A549 (cell line): Measurements from ENCODE around the gene RTL5. TPM values are rescaled to one million over a fixed set of nuclear protein-coding genes. Genes with fewer than 3 reads are reported as not detected.

Source experiments
- ATAC-seq, 2 experiments: fragments of 200-7000 bp in 1 of 2; fragments of >200 bp in 1 of 2; cut with Nextera tagmentation in 1 of 2; cut with Tn5 transposase in 1 of 2; 3 replicates each; pipeline versions ENCODE4 v1.8.0 to v1.9.1; 2018 to 2020; ENCODE audit warnings: mild to moderate bottlenecking in 1 of 2, moderate library complexity in 1 of 2
- CTCF ChIA-PET: fragments of 300-600 bp; sonication (Branson Sonifier 250); formaldehyde crosslinking; extraction: SDS; loops from one replicate; lab custom pipeline; 2021; ENCODE audit warnings: antibody characterized with exemption, inconsistent platforms; lab: Yijun Ruan, JAX
- POLR2A ChIA-PET: fragments of 350-600 bp; formaldehyde crosslinking; extraction: SDS; loops from one replicate; lab custom pipeline; 2021; ENCODE audit warnings: antibody characterized with exemption, inconsistent platforms; lab: Yijun Ruan, JAX
- DNase-seq, 2 experiments: peaks; one replicate each; pipeline versions ENCODE4 v3.0.0 to v3.0.0-alpha.2; 2011 to 2016; ENCODE audit warnings: low read depth in 1 of 2, low spot score in 1 of 2
- FAIRE-seq: peaks from 2 replicates; lab custom pipeline; 2011; peaks lifted over from hg19 to GRCh38; lab: Jason Lieb, UNC
- H3K27ac ChIP-seq, 2 experiments: fragments of >200 bp; sonication (Bioruptor Twin); formaldehyde crosslinking; 3 replicates each; pipeline ENCODE4 v1.5.1; 2016 to 2017
- H3K4me1 ChIP-seq: fragments of >200 bp; sonication (Bioruptor Twin); formaldehyde crosslinking; 3 replicates; pipeline ENCODE4 v1.6.1; 2016
- H3K4me2 ChIP-seq: fragments of >200 bp; sonication (Bioruptor Twin); formaldehyde crosslinking; 3 replicates; pipeline ENCODE4 v1.6.1; 2016
- H3K4me3 ChIP-seq: fragments of >200 bp; sonication (Bioruptor Twin); formaldehyde crosslinking; 3 replicates; pipeline ENCODE4 v1.5.1; 2016
- H3K9me3 ChIP-seq: fragments of >200 bp; sonication (Bioruptor Twin); formaldehyde crosslinking; 3 replicates; pipeline ENCODE4 v1.6.1; 2016
- BCL3 ChIP-seq: fragments of >200 bp; sonication (Bioruptor Twin); formaldehyde crosslinking; IDR thresholded peaks from 3 replicates; pipeline ENCODE4 v1.6.1; 2016
- BHLHE40 ChIP-seq: IDR thresholded peaks from 2 replicates; pipeline ENCODE4 v1.6.1; 2012; ENCODE audit warnings: low read depth, low read length, inconsistent platforms
- CHD2 ChIP-seq: fragments of 150-350 bp; IDR thresholded peaks from 2 replicates; pipeline ENCODE4 v1.6.1; 2014; ENCODE audit warnings: low read length; ENCODE audit not compliant: partially characterized antibody
- E2F6 ChIP-seq: IDR thresholded peaks from 2 replicates; pipeline ENCODE4 v1.6.1; 2012; ENCODE audit warnings: low read depth, borderline replicate concordance
- EHMT2 ChIP-seq: fragments of 200-600 bp; sonication (generic); IDR thresholded peaks from 2 replicates; pipeline ENCODE4 v1.6.1; 2016; ENCODE audit warnings: antibody characterized with exemption, low read depth, mild to moderate bottlenecking, moderate library complexity
- HES2 ChIP-seq: fragments of >200 bp; sonication (Bioruptor Twin); formaldehyde crosslinking; IDR thresholded peaks from 2 replicates; pipeline ENCODE4 v1.6.1; 2016
- HEYL ChIP-seq: fragments of 250-450 bp; sonication (Bioruptor Pico); IDR thresholded peaks from 2 replicates; pipeline ENCODE4 v1.8.0; 2021; ENCODE audit warnings: mild to moderate bottlenecking, moderate library complexity
- HOXB13 ChIP-seq: fragments of 250-450 bp; sonication (Bioruptor Pico); IDR thresholded peaks from 2 replicates; pipeline ENCODE4 v1.5.0; 2020; ENCODE audit warnings: low read depth, mild to moderate bottlenecking, moderate library complexity
- HOXB5 ChIP-seq: fragments of 250-450 bp; sonication (Bioruptor Pico); IDR thresholded peaks from 2 replicates; pipeline ENCODE4 v1.5.0; 2020; ENCODE audit warnings: mild to moderate bottlenecking, moderate library complexity
- JUN ChIP-seq, 2 experiments: fragments of >200 bp; sonication (Bioruptor Twin); formaldehyde crosslinking; IDR thresholded peaks; 2 replicates in 1 of 2; 3 replicates in 1 of 2; pipeline ENCODE4 v1.6.1; 2016 to 2017
- KDM1A ChIP-seq: fragments of 200-600 bp; sonication (generic); IDR thresholded peaks from 2 replicates; pipeline ENCODE4 v1.6.1; 2016; ENCODE audit warnings: low read depth, mild to moderate bottlenecking
- KDM5A ChIP-seq: fragments of 200-600 bp; sonication (generic); IDR thresholded peaks from 2 replicates; pipeline ENCODE4 v1.6.1; 2016; ENCODE audit warnings: antibody characterized with exemption, mild to moderate bottlenecking
- MAX ChIP-seq: IDR thresholded peaks from 2 replicates; pipeline ENCODE4 v1.6.1; 2012
- NFE2L2 ChIP-seq: fragments of 150-350 bp; conservative IDR thresholded peaks from 2 replicates; pipeline ENCODE4 v1.6.1; 2014; ENCODE audit warnings: low read length
- NPAS2 ChIP-seq: fragments of 250-450 bp; sonication (Bioruptor Pico); IDR thresholded peaks from 2 replicates; pipeline ENCODE4 v1.8.0; 2022; ENCODE audit warnings: mild to moderate bottlenecking, moderate library complexity, borderline replicate concordance
- NR3C1 ChIP-seq: fragments of >200 bp; sonication (Bioruptor Twin); formaldehyde crosslinking; IDR thresholded peaks from 3 replicates; pipeline ENCODE4 v1.6.1; 2017
- PHF8 ChIP-seq: fragments of 200-600 bp; sonication (generic); IDR thresholded peaks from 2 replicates; pipeline ENCODE4 v1.6.1; 2016; ENCODE audit warnings: low read depth, mild to moderate bottlenecking, antibody characterized with exemption, moderate library complexity, borderline replicate concordance
- POLR2AphosphoS2 ChIP-seq: conservative IDR thresholded peaks from 2 replicates; pipeline ENCODE4 v1.6.1; 2012; ENCODE audit warnings: low read length, improper control_type of control experiment, inconsistent platforms
- RARB ChIP-seq: fragments of 250-450 bp; sonication (Bioruptor Pico); IDR thresholded peaks from 2 replicates; pipeline ENCODE4 v1.8.0; 2021; ENCODE audit warnings: mild to moderate bottlenecking, moderate library complexity
- SMC3 ChIP-seq: fragments of >200 bp; sonication (Bioruptor Twin); formaldehyde crosslinking; IDR thresholded peaks from 3 replicates; pipeline ENCODE4 v1.6.1; 2018; ENCODE audit warnings: inconsistent platforms
- TP53 ChIP-seq: fragments of 250-450 bp; sonication (Bioruptor Pico); IDR thresholded peaks from 2 replicates; pipeline ENCODE4 v1.5.0; 2021; ENCODE audit warnings: mild to moderate bottlenecking, moderate library complexity
- ZC3H11A ChIP-seq: fragments of 450-650 bp; IDR thresholded peaks from 2 replicates; pipeline ENCODE4 v1.6.1; 2014; ENCODE audit warnings: antibody characterized with exemption, mild to moderate bottlenecking
- ZNF302 ChIP-seq: fragments of 250-450 bp; sonication (Bioruptor Pico); IDR thresholded peaks from 2 replicates; pipeline ENCODE4 v1.9.0; 2021; ENCODE audit warnings: inconsistent platforms, mild to moderate bottlenecking, moderate library complexity
- WGBS: methylation state at CpG from one replicate; pipeline ENCODE4 v1.1.6; 2017; ENCODE audit errors: missing lambda C conversion rate; 5-methylcytosine and 5-hydroxymethylcytosine counted together
- polyA plus RNA-seq, 4 experiments: library from polyadenylated mRNA; depleted of rRNA in 3 of 4; stranded (reverse); fragments of >200 nt; fragmentation: RNase III in 1 of 4; extraction: RNeasy Plus Mini Kit Qiagen cat#74134 plus additional on column Dnase treatment in 1 of 4; gene quantifications; 2 replicates in 3 of 4; 3 replicates in 1 of 4; pipeline ENCODE4 v1.2.3, GENCODE V29; 2011 to 2017

Gene RTL5
- polyA plus RNA-seq, 2 of the 4 experiments (the other 2 are of a cell fraction) = 1.2 to 2.9 TPM

GRCh38 chrX:72137846-72138495 is 6.3 kb upstream of the RTL5 start:
- WGBS = 57% methylated on average over 7 of the region's 9 CpGs
- CTCF ChIA-PET = interaction anchor here (1.5 kb wide), 1 partner anchor 12 kb away, joined by 3 read pairs; no protein-coding TSS in a partner anchor
- Histone ChIP-seq H3K4me3 (no peak overlapping the region), H3K4me2 (no peak overlapping the region), H3K9me3 (no peaks in the 10 kb centered on the region), H3K4me1 (no peaks in the 10 kb centered on the region), H3K27ac (no peak overlapping the region)
- ATAC-seq (no peak), FAIRE-seq (no peak), DNase-seq (no peak)
- TF ChIP-seq PHF8 (no peak), KDM1A (no peak), MAX (no peak), HOXB13 (CRISPR knock-in tag) (no peak), POLR2AphosphoS2 (no peak), CHD2 (no peak), HES2 (no peak), ZC3H11A (no peak), RARB (no peak), HEYL (CRISPR knock-in tag) (no peak), NFE2L2 (no peak), TP53 (CRISPR knock-in tag) (no peak), HOXB5 (CRISPR knock-in tag) (no peak), EHMT2 (no peak), NPAS2 (CRISPR knock-in tag) (no peak), BCL3 (no peak), JUN (IDR thresholded peaks at IDR 0.05) (no peak), KDM5A (no peak)
- POLR2A ChIA-PET = no interaction called here

GRCh38 chrX:72133851-72134546 is 2.3 kb upstream of the RTL5 start:
- POLR2A ChIA-PET = no interaction called here
- H3K27ac ChIP-seq = no peak overlapping the region
- 94% methylated on average over 10 of the region's 11 CpGs for WGBS
- no peak for FAIRE-seq
- CTCF ChIA-PET = interaction anchor here (0.7 to 1.7 kb wide), 2 partner anchors 9 to 87 kb away, joined by 3 read pairs; no protein-coding TSS in a partner anchor
- TF ChIP-seq NR3C1 = no peak
- TF ChIP-seq TP53 (CRISPR knock-in tag) = no peak
- TF ChIP-seq SMC3 = no peak
- TF ChIP-seq PHF8 = no peak
- no peak for TF ChIP-seq BHLHE40
- no peak for TF ChIP-seq HEYL (CRISPR knock-in tag)
- TF ChIP-seq E2F6 = no peak
- no peak for TF ChIP-seq ZNF302 (CRISPR knock-in tag)
- DNase-seq = no peak
- H3K4me2 ChIP-seq = no peak overlapping the region
- H3K4me1 ChIP-seq = no peaks in the 10 kb centered on the region
- H3K4me3 ChIP-seq = no peak overlapping the region
- H3K9me3 ChIP-seq = no peaks in the 10 kb centered on the region
- no peak for ATAC-seq
